Mesenchymal stem cell (in vitro differentiated cells and primary cell): ENCODE measurements around the gene TEX13B.

Experiments
- DNase-seq: peaks from one replicate; pipeline ENCODE4 v3.0.0-alpha.2; 2013
- H2AFZ ChIP-seq: one replicate; pipeline ENCODE4 v1.6.1; 2013; ENCODE audit warnings: low read depth, mild to moderate bottlenecking, control low read depth, inconsistent platforms, low read length, moderate library complexity
- H2AK5ac ChIP-seq: 2 replicates; pipeline ENCODE4 v1.6.1; 2013; ENCODE audit warnings: low read length, moderate library complexity, mild to moderate bottlenecking, inconsistent platforms; ENCODE audit not compliant: severe bottlenecking
- H2BK120ac ChIP-seq: one replicate; pipeline ENCODE4 v1.6.1; 2013; ENCODE audit warnings: low read depth, mild to moderate bottlenecking, inconsistent platforms, low read length, moderate library complexity
- H2BK12ac ChIP-seq, 2 experiments: one replicate each; pipeline ENCODE4 v1.6.1; 2013; ENCODE audit warnings: inconsistent platforms in 2 of 2, low read length in 2 of 2, mild to moderate bottlenecking in 2 of 2, moderate library complexity in 2 of 2, control low read depth in 1 of 2
- H2BK15ac ChIP-seq: one replicate; pipeline ENCODE4 v1.6.1; 2013; ENCODE audit warnings: mild to moderate bottlenecking, low read depth, inconsistent platforms; ENCODE audit not compliant: poor library complexity, severe bottlenecking
- H2BK5ac ChIP-seq: 2 replicates; pipeline ENCODE4 v1.6.1; 2013; ENCODE audit warnings: low read depth, mild to moderate bottlenecking, low read length, control low read depth, inconsistent platforms; ENCODE audit not compliant: poor library complexity, severe bottlenecking
- H3K14ac ChIP-seq, 2 experiments: one replicate each; pipeline ENCODE4 v1.6.1; 2013; ENCODE audit warnings: inconsistent platforms in 2 of 2, low read length in 2 of 2, control low read depth in 1 of 2, mild to moderate bottlenecking in 1 of 2, moderate library complexity in 1 of 2
- H3K18ac ChIP-seq, 2 experiments: one replicate each; pipeline ENCODE4 v1.6.1; 2013; ENCODE audit warnings: inconsistent platforms in 2 of 2, low read length in 2 of 2, control low read depth in 1 of 2, low read depth in 1 of 2, mild to moderate bottlenecking in 1 of 2
- H3K23ac ChIP-seq, 2 experiments: one replicate each; pipeline ENCODE4 v1.6.1; 2013; ENCODE audit warnings: inconsistent platforms in 2 of 2, low read length in 2 of 2, mild to moderate bottlenecking in 2 of 2, moderate library complexity in 2 of 2, control low read depth in 1 of 2
- H3K27ac ChIP-seq: 2 replicates; pipeline ENCODE4 v1.5.1; 2013; ENCODE audit warnings: mild to moderate bottlenecking, moderate library complexity, low read length, control low read depth, inconsistent platforms; ENCODE audit not compliant: poor library complexity, severe bottlenecking
- H3K27me3 ChIP-seq, 2 experiments: 2 replicates each; pipeline versions ENCODE4 v1.6.1 to v1.7.0; 2013; ENCODE audit warnings: low read length in 2 of 2, mild to moderate bottlenecking in 2 of 2, moderate library complexity in 2 of 2, control low read depth in 1 of 2, inconsistent platforms in 1 of 2; ENCODE audit not compliant: control insufficient read depth in 1 of 2, insufficient read depth in 1 of 2
- H3K36me3 ChIP-seq, 2 experiments: 2 replicates each; pipeline versions ENCODE4 v1.6.1 to v1.7.0; 2013; ENCODE audit warnings: low read length in 2 of 2, control low read depth in 1 of 2, inconsistent platforms in 1 of 2, low read depth in 1 of 2, mild to moderate bottlenecking in 1 of 2; ENCODE audit not compliant: insufficient read depth in 2 of 2, control insufficient read depth in 1 of 2
- H3K4ac ChIP-seq, 2 experiments: one replicate each; pipeline ENCODE4 v1.6.1; 2013; ENCODE audit warnings: inconsistent platforms in 2 of 2, low read length in 2 of 2, mild to moderate bottlenecking in 2 of 2, moderate library complexity in 2 of 2, control low read depth in 1 of 2, low read depth in 1 of 2
- H3K4me1 ChIP-seq: 2 replicates; pipeline ENCODE4 v1.6.1; 2013; ENCODE audit warnings: low read depth, low read length, control low read depth; ENCODE audit not compliant: control insufficient read depth, insufficient read depth
- H3K4me2 ChIP-seq: 2 replicates; pipeline ENCODE4 v1.6.1; 2013; ENCODE audit warnings: low read length, mild to moderate bottlenecking, inconsistent platforms; ENCODE audit not compliant: poor library complexity, severe bottlenecking
- H3K4me3 ChIP-seq, 2 experiments: 2 replicates each; pipeline versions ENCODE4 v1.5.1 to v1.7.0; 2013; ENCODE audit warnings: low read length in 2 of 2, mild to moderate bottlenecking in 2 of 2, control low read depth in 1 of 2, low read depth in 1 of 2; ENCODE audit not compliant: insufficient read depth in 1 of 2
- H3K79me1 ChIP-seq: replicated peaks from 2 replicates; pipeline ENCODE4 v1.6.1; 2013; ENCODE audit warnings: mild to moderate bottlenecking, control low read depth, low read length, inconsistent platforms; ENCODE audit not compliant: poor library complexity, severe bottlenecking
- H3K9ac ChIP-seq: 2 replicates; pipeline ENCODE4 v1.7.0; 2013; ENCODE audit warnings: mild to moderate bottlenecking, low read length, moderate library complexity
- H3K9me3 ChIP-seq: 2 replicates; pipeline ENCODE4 v1.7.0; 2013; ENCODE audit warnings: mild to moderate bottlenecking, low read length; ENCODE audit not compliant: control insufficient read depth
- H4K8ac ChIP-seq: one replicate; pipeline ENCODE4 v1.6.1; 2013; ENCODE audit warnings: inconsistent platforms, mild to moderate bottlenecking, low read length, moderate library complexity
- H4K91ac ChIP-seq: one replicate; pipeline ENCODE4 v1.6.1; 2013; ENCODE audit warnings: mild to moderate bottlenecking, low read length, inconsistent platforms
- WGBS: methylation state at CpG from one replicate; pipeline ENCODE4 v1.1.7; 2013; ENCODE audit warnings: mixed read lengths; 5-methylcytosine and 5-hydroxymethylcytosine counted together

The TEX13B gene

GRCh38 chrX:108018656-108019381 lies 36.6 kb upstream of the TEX13B start:
- no peak overlapping the region for H3K4me2 ChIP-seq
- peaks cover 10% of the 10 kb centered on the region for H3K9me3 ChIP-seq
- no peak overlapping the region for H3K23ac ChIP-seq
- H3K9ac ChIP-seq: no peak overlapping the region
- H2AFZ ChIP-seq: no peak overlapping the region
- 81% methylated on average over 4 of the region's 4 CpGs for WGBS
- H3K4ac ChIP-seq: no peak overlapping the region
- no peak overlapping the region for H2BK5ac ChIP-seq
- H3K27me3 ChIP-seq: peaks cover 0 to 33% of the 10 kb centered on the region in 2 experiments
- H3K27ac ChIP-seq: no peak overlapping the region
- DNase-seq: no peak
- H2BK15ac ChIP-seq: no peak overlapping the region
- no peaks in the 10 kb centered on the region for H3K79me1 ChIP-seq
- H2BK12ac ChIP-seq: no peak overlapping the region
- no peak overlapping the region for H2AK5ac ChIP-seq
- peak overlapping the region in 1 of 2 experiments; percentile 32 for H3K14ac ChIP-seq
- H4K8ac ChIP-seq: no peak overlapping the region
- no peak overlapping the region for H4K91ac ChIP-seq
- no peak overlapping the region for H3K4me3 ChIP-seq
- no peak overlapping the region for H2BK120ac ChIP-seq
- no peak overlapping the region for H3K18ac ChIP-seq
- H3K36me3 ChIP-seq: no peaks in the 10 kb centered on the region
- no peaks in the 10 kb centered on the region for H3K4me1 ChIP-seq

GRCh38 chrX:108001218-108001814 lies 19.1 kb upstream of the TEX13B start:
- no peak overlapping the region for H2AFZ ChIP-seq
- peaks cover 0 to 3% of the 10 kb centered on the region in 2 experiments for H3K36me3 ChIP-seq
- no peak overlapping the region for H2AK5ac ChIP-seq
- no peak overlapping the region for H3K18ac ChIP-seq
- peaks cover 1% of the 10 kb centered on the region for H3K4me1 ChIP-seq
- no peak overlapping the region for H3K4ac ChIP-seq
- no peak overlapping the region for H2BK12ac ChIP-seq
- H2BK120ac ChIP-seq: no peak overlapping the region
- H2BK15ac ChIP-seq: no peak overlapping the region
- no peaks in the 10 kb centered on the region for H3K9me3 ChIP-seq
- H4K8ac ChIP-seq: no peak overlapping the region
- H3K9ac ChIP-seq: no peak overlapping the region
- H3K79me1 ChIP-seq: no peaks in the 10 kb centered on the region
- no peak overlapping the region for H3K23ac ChIP-seq
- peak; percentile 45 for DNase-seq
- no peak overlapping the region for H3K4me3 ChIP-seq
- H2BK5ac ChIP-seq: no peak overlapping the region
- 42% methylated on average over 6 of the region's 11 CpGs for WGBS
- H3K27me3 ChIP-seq: peaks cover 0 to 33% of the 10 kb centered on the region in 2 experiments
- no peak overlapping the region for H3K4me2 ChIP-seq
- H3K14ac ChIP-seq: no peak overlapping the region
- H4K91ac ChIP-seq: no peak overlapping the region
- no peak overlapping the region for H3K27ac ChIP-seq

- no peak overlapping the region for H3K18ac ChIP-seq
- H3K9ac ChIP-seq: no peak overlapping the region
- H3K4me3 ChIP-seq: no peak overlapping the region
- peaks cover 1% of the 10 kb centered on the region for H3K4me1 ChIP-seq
- no peak overlapping the region for H3K14ac ChIP-seq
- no peak for DNase-seq
- H2BK120ac ChIP-seq: no peak overlapping the region
- H2AK5ac ChIP-seq: no peak overlapping the region
- H3K27me3 ChIP-seq: peaks cover 0 to 27% of the 10 kb centered on the region in 2 experiments
- H4K91ac ChIP-seq: no peak overlapping the region
- H2BK12ac ChIP-seq: no peak overlapping the region
- 95% methylated on average over 2 of the region's 2 CpGs for WGBS
- H3K9me3 ChIP-seq: no peaks in the 10 kb centered on the region
- no peak overlapping the region for H2BK5ac ChIP-seq
- no peak overlapping the region for H3K4me2 ChIP-seq
- H3K27ac ChIP-seq: no peak overlapping the region
- no peaks in the 10 kb centered on the region for H3K79me1 ChIP-seq
- no peak overlapping the region for H4K8ac ChIP-seq
- no peak overlapping the region for H2BK15ac ChIP-seq
- H3K23ac ChIP-seq: no peak overlapping the region
- no peak overlapping the region for H2AFZ ChIP-seq
- peaks cover 0 to 3% of the 10 kb centered on the region in 2 experiments for H3K36me3 ChIP-seq
- H3K4ac ChIP-seq: no peak overlapping the region
Measured at GRCh38 chrX:108000751-108001150, 18.6 kb upstream of the TEX13B start.

- WGBS: 86% methylated on average over 3 of the region's 6 CpGs
- Histone ChIP-seq H2BK5ac (no peak overlapping the region), H3K27me3 (peaks cover 0 to 19% of the 10 kb centered on the region in 2 experiments), H4K91ac (no peak overlapping the region), H3K36me3 (peaks cover 0 to 3% of the 10 kb centered on the region in 2 experiments), H2BK15ac (no peak overlapping the region), H3K4me2 (no peak overlapping the region), H2BK120ac (no peak overlapping the region), H3K4ac (no peak overlapping the region), H3K4me1 (peaks cover 1% of the 10 kb centered on the region), H3K23ac (no peak overlapping the region), H4K8ac (no peak overlapping the region), H3K18ac (no peak overlapping the region), H3K4me3 (no peak overlapping the region), H3K9ac (no peak overlapping the region), H2AK5ac (no peak overlapping the region), H3K14ac (no peak overlapping the region), H3K27ac (no peak overlapping the region), H3K79me1 (no peaks in the 10 kb centered on the region), H2BK12ac (no peak overlapping the region), H3K9me3 (no peaks in the 10 kb centered on the region), H2AFZ (no peak overlapping the region)
- no peak for DNase-seq
Measured at GRCh38 chrX:107996124-107996523, 14.0 kb upstream of the TEX13B start.
